ENCODE measurements around the gene PRR27.
"Not testable (repeated sequence)": the region's sequence is repeated elsewhere in the genome, so short reads cannot be mapped to it uniquely, and the experiment has no call there.

The PRR27 gene

GRCh38 chr4:70197842-70198241 is 43.8 kb downstream of the PRR27 start:
- peak; percentile 22 for DNase-seq (ENCODE audit: low read depth, low spot score)

DNA sequence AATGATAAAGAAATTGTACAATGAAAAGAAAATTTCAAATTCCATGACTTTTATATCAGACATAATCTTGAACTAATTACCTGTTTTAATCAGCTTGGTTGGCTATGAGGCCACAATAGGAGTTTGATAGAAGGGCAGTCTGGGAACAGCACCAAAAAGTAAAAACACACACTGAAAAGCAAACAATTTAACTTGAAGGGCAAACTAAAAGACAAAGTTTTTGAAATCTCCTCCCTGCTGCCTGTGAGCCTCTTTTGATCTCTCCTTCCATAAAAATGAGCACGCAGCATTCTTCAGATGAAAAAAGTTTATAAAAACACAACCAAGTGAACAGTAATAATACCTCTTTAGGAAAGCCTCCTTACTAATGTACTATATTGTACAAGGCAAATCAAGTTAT is 49.6 kb downstream of the PRR27 start:
- DNase-seq (ENCODE audit: low read depth, low spot score), result no peak

- not testable (repeated sequence) for DNase-seq (ENCODE audit: low read depth, low spot score)
Observed at GRCh38 chr4:70212752-70213151, 58.7 kb downstream of the PRR27 start.
